ENCODE data around the gene CYFIP1. TPM values are rescaled to one million over a fixed set of nuclear protein-coding genes. Genes with fewer than 3 reads are reported as not detected.

The CYFIP1 gene
- total RNA-seq: 10 to 100 TPM; 31.1 to 52.6 (median 37.4) TPM

DNA sequence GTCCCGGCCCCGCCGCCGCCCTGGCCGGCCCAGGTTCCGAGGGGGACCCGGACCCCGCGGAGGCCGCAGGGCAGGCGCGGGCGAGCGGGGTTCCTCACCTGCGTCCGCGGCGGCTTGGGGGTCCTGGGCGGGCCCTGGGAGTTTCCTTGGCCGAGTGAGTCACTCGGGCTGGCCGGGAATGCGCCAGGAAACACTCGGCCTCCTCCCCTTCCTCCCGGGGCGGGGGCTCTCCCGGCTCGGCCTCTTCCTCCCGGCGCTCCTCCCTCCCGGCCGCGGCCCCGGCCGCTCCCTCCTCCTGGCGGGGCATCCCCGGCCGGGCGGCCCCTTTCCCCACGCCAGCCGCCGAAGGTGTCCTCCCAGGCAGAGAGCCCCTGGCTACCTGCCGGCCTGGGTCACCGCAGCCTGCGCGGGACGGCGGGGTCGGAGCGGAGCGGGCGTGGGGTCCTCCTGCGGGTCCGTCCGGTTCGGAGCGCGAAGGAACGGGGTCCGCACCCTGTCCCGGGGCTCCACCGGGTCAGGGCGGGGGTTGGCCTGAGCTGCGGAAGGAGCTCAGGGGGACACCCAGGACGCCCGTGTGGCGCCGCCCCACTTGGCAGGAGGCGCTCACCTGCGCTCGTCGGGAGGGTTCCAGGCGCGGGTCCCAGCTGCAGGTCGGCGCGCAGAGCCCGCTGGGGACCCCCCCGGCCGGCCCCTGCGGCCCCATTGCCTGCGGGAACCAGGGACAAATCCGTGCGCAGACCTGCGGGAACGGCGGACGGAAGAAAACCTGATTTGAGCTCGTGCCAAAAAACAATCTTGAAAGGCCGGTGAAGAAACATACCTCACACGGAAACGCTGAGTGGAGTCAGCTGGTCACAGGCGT lies at the start of gene CYFIP1:
Gene CYFIP1 (minus strand): TSS at position 180 of the 862 bp plus-strand sequence. CDS start 33,083 bp downstream, outside the sequence.
- intact Hi-C loops (cut with DNase I; ENCODE audit: low total_unique reads) (loop anchor here (2.0 to 10.0 kb wide), 3 partner anchors 58 to 193 kb away; partner anchors contain the start of genes NIPA1, NIPA2 and TUBGCP5), in situ Hi-C loops (cut with MboI; ENCODE audit: low sequenced_read_pairs in 4 of 4) (no loop called here)
- peak; percentile 62 to 64 for DNase-seq
- H3K27me3 ChIP-seq: no peaks in the 10 kb centered on the region
- no peaks in the 10 kb centered on the region for H3K36me3 ChIP-seq
- peak within 1 kb of the TSS; percentile 50 to 78 (median 72) for H3K27ac ChIP-seq
- TF ChIP-seq POLR2A (IDR thresholded peaks at IDR 0.05): peak; percentile 24 to 54
- TF ChIP-seq, protein P1, sequence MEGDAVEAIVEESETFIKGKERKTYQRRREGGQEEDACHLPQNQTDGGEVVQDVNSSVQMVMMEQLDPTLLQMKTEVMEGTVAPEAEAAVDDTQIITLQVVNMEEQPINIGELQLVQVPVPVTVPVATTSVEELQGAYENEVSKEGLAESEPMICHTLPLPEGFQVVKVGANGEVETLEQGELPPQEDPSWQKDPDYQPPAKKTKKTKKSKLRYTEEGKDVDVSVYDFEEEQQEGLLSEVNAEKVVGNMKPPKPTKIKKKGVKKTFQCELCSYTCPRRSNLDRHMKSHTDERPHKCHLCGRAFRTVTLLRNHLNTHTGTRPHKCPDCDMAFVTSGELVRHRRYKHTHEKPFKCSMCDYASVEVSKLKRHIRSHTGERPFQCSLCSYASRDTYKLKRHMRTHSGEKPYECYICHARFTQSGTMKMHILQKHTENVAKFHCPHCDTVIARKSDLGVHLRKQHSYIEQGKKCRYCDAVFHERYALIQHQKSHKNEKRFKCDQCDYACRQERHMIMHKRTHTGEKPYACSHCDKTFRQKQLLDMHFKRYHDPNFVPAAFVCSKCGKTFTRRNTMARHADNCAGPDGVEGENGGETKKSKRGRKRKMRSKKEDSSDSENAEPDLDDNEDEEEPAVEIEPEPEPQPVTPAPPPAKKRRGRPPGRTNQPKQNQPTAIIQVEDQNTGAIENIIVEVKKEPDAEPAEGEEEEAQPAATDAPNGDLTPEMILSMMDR (IDR thresholded peaks at IDR 0.05 in 4 of 5, conservative IDR thresholded peaks at IDR 0.05 in 1 of 5): no peak
- peak within 1 kb of the TSS; percentile 72 to 97 (median 88) for H3K4me3 ChIP-seq
- ATAC-seq: peak; percentile 83 to 88
- peaks cover 5 to 13% of the 10 kb centered on the region in 2 donors for H3K4me1 ChIP-seq
- H3K9me3 ChIP-seq: no peaks in the 10 kb centered on the region

DNA sequence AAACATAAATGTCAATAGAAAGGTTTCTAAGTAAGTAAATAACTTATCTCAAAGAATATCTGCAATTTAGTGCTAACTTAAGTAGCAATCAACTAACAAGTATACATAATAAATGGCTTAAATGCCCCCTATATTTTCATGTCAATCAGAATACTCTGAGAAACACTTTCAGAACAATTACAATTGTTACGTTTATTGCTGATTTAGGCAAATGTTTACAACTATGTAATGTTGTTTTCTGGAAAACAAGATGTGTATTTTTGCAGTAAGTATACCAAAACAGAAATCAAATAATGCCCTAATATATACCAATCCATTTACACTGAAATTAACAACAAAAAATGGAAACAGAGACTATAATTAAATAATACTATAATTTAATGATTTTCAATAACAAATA lies 46.0 kb upstream of the CYFIP1 start:
- intact Hi-C loops (cut with DNase I; ENCODE audit: low total_unique reads): no loop called here
- Histone ChIP-seq H3K27ac (no peak overlapping the region), H3K27me3 (no peaks in the 10 kb centered on the region), H3K9me3 (no peaks in the 10 kb centered on the region), H3K4me3 (no peak overlapping the region), H3K36me3 (peaks cover 9 to 98% of the 10 kb centered on the region in 2 donors), H3K4me1 (no peaks in the 10 kb centered on the region)
- in situ Hi-C loops (cut with MboI; ENCODE audit: low sequenced_read_pairs in 4 of 4): loop anchor here in 1 of 4 donors (10.0 kb wide), 1 partner anchor 49 kb away; no protein-coding TSS in a partner anchor
- TF ChIP-seq, protein P1 (IDR thresholded peaks at IDR 0.05 in 4 of 5, conservative IDR thresholded peaks at IDR 0.05 in 1 of 5): no peak
- TF ChIP-seq POLR2A (IDR thresholded peaks at IDR 0.05): no peak
- ATAC-seq: no peak
- no peak for DNase-seq

GRCh38 chr15:23022156-23022555 lies 42.0 kb upstream of the CYFIP1 start:
- intact Hi-C loops (cut with DNase I; ENCODE audit: low total_unique reads): no loop called here
- Histone ChIP-seq H3K36me3 (peaks cover 6 to 98% of the 10 kb centered on the region in 2 donors), H3K9me3 (no peaks in the 10 kb centered on the region)

GRCh38 chr15:23014394-23015000 lies 34.3 kb upstream of the CYFIP1 start:
- Histone ChIP-seq H3K4me3 (no peak overlapping the region), H3K9me3 (no peaks in the 10 kb centered on the region), H3K27ac (no peak overlapping the region), H3K4me1 (no peaks in the 10 kb centered on the region), H3K27me3 (no peaks in the 10 kb centered on the region), H3K36me3 (peaks cover 0 to 76% of the 10 kb centered on the region in 2 donors)
- in situ Hi-C loops (cut with MboI; ENCODE audit: low sequenced_read_pairs in 4 of 4): no loop called here
- no peak for ATAC-seq
- no peak for TF ChIP-seq POLR2A (IDR thresholded peaks at IDR 0.05)
- TF ChIP-seq, protein P1 (IDR thresholded peaks at IDR 0.05 in 4 of 5, conservative IDR thresholded peaks at IDR 0.05 in 1 of 5): no peak
- intact Hi-C loops (cut with DNase I; ENCODE audit: low total_unique reads): no loop called here
- DNase-seq: no peak

More at GRCh38 chr15:23022156-23022555, 42.0 kb upstream of the CYFIP1 start:
- TF ChIP-seq, protein P1 (IDR thresholded peaks at IDR 0.05 in 4 of 5, conservative IDR thresholded peaks at IDR 0.05 in 1 of 5): no peak
- no peak for TF ChIP-seq POLR2A (IDR thresholded peaks at IDR 0.05)
- no peaks in the 10 kb centered on the region for H3K27me3 ChIP-seq
- ATAC-seq (no peak), DNase-seq (no peak)
- no peaks in the 10 kb centered on the region for H3K4me1 ChIP-seq
- H3K27ac ChIP-seq: no peak overlapping the region
- in situ Hi-C loops (cut with MboI; ENCODE audit: low sequenced_read_pairs in 4 of 4): loop anchor here in 1 of 4 donors (10.0 kb wide), 1 partner anchor 53 kb away; no protein-coding TSS in a partner anchor
- H3K4me3 ChIP-seq: no peak overlapping the region

All from gastrocnemius medialis (tissue), 4 donors.